ENCODE data around the gene TOX2.

TOX2 gene

DNA sequence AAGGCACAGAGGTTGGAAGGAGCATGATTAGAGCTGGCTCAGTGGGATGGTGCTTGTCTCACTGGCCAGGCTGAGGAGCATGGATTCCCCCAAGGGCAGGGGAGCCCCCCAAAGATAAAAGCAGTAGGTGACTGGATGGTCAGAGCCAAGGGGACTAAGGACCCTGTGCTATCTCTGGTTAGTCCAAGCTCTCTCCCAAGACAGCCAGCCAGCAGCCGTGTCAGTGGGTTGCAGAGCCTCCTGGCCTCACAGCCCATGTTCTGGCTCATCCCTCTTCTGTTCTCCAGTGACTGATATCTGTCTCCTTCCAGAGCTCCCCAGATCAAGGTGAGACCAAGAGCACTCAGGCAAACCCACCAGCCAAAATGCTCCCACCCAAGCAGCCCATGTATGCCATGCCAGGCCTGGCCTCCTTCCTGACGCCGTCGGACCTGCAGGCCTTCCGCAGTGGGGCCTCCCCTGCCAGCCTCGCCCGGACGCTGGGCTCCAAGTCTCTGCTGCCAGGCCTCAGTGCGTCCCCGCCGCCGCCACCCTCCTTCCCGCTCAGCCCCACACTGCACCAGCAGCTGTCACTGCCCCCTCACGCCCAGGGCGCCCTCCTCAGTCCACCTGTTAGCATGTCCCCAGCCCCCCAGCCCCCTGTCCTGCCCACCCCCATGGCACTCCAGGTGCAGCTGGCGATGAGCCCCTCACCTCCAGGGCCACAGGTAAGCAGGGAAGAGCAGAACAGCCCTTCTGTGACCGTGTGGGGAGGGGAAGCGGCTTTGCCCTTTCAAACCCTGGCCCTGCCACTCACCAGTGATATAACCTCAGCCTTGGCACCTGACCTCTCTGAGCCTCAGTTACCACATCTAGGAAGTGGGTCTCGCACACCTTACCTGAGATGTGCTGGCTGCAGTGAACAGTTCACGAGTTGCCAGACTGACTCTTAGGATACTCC, 151.0 kb downstream of the TOX2 start:
- Histone ChIP-seq H3K36me3 (ENCODE audit: control insufficient read depth, insufficient read depth, low read length) (no peaks in the 10 kb centered on the region), H3K27me3 (ENCODE audit: control insufficient read depth, insufficient read depth, low read length) (no peaks in the 10 kb centered on the region), H2AFZ (no peak overlapping the region), H3K79me2 (no peaks in the 10 kb centered on the region), H3K4me2 (ENCODE audit: low read length) (no peak overlapping the region), H3K4me3 (ENCODE audit: low read depth, low read length) (no peak overlapping the region), H3K9ac (no peak overlapping the region), H3K9me3 (ENCODE audit: control insufficient read depth, low read length) (no peaks in the 10 kb centered on the region), H3K4me1 (no peaks in the 10 kb centered on the region), H3K27ac (no peak overlapping the region)
- TF ChIP-seq, protein P1, sequence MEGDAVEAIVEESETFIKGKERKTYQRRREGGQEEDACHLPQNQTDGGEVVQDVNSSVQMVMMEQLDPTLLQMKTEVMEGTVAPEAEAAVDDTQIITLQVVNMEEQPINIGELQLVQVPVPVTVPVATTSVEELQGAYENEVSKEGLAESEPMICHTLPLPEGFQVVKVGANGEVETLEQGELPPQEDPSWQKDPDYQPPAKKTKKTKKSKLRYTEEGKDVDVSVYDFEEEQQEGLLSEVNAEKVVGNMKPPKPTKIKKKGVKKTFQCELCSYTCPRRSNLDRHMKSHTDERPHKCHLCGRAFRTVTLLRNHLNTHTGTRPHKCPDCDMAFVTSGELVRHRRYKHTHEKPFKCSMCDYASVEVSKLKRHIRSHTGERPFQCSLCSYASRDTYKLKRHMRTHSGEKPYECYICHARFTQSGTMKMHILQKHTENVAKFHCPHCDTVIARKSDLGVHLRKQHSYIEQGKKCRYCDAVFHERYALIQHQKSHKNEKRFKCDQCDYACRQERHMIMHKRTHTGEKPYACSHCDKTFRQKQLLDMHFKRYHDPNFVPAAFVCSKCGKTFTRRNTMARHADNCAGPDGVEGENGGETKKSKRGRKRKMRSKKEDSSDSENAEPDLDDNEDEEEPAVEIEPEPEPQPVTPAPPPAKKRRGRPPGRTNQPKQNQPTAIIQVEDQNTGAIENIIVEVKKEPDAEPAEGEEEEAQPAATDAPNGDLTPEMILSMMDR (IDR thresholded peaks at IDR 0.05), result no peak

DNA sequence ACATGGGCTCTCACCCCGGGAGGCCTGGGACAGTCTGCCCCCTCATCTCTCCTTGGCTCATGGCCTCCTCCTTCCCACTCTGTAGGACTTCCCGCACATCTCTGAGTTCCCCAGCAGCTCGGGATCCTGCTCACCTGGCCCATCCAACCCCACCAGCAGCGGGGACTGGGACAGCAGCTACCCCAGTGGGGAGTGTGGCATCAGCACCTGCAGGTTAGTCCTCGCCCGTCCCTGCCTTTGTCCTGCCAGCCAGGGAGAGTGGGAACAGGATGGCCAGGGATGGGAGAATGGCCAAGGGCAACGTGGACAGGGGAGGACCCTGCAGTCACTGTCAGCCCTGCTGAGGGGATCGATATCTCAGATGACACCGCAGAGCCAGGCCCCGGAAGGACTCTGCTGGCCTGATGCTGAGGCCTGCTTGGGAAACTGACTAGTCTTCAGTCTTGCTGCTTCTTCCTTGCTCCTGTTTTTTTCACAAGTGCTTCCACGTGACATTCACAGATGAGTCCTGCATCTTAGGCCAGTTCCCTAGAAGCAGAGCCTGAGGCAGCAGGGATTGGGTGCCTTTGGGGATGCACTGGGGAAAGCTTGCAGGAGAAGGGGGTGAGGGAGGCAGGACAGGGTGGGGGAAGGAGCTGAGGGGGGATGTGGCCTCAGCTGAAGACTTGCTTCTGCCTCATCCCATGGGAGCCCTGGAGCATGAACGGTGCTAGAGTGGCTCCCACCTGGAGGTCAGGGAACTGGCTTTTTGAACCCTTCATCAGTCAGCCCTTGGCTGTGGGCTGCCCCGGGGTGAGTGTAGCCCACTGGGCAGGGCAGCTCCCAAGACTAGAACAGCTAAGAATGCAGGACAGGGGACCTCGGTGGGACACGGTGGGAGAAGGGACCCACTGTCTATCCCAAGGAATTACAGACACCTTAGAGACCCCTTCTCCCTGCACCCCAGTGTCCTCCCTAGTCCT, 152.3 kb downstream of the TOX2 start:
- H3K36me3 ChIP-seq (ENCODE audit: control insufficient read depth, insufficient read depth, low read length), result no peaks in the 10 kb centered on the region
- no peaks in the 10 kb centered on the region for H3K9me3 ChIP-seq (ENCODE audit: control insufficient read depth, low read length)
- H3K27ac ChIP-seq, result no peak overlapping the region
- TF ChIP-seq, protein P1 (IDR thresholded peaks at IDR 0.05), result no peak
- no peak overlapping the region for H3K4me3 ChIP-seq (ENCODE audit: low read depth, low read length)
- no peaks in the 10 kb centered on the region for H3K4me1 ChIP-seq
- no peak overlapping the region for H3K9ac ChIP-seq
- H3K27me3 ChIP-seq (ENCODE audit: control insufficient read depth, insufficient read depth, low read length), result no peaks in the 10 kb centered on the region
- no peak overlapping the region for H3K4me2 ChIP-seq (ENCODE audit: low read length)
- no peak overlapping the region for H2AFZ ChIP-seq
- H3K79me2 ChIP-seq, result no peaks in the 10 kb centered on the region

DNA sequence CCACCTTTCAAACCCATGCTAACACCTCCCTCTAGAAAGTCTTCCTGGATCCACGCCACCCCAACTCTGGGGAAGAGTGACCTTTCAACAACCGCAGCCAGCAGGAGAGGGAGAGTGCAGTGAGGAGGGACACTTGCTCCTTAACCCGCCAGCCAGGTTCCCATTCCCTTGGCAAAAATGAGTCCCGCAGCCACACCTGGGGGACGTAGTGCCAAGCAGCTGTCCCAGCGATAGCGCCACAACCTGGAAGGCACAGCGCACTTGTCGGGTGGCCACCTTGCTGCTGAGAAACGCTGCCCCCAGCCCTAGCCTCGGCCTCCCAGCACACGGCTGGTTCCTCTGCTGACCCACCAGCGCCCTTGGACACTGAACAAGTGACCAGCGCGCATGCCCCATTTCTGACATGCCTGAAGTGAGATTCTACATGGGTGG, 153.0 kb downstream of the TOX2 start:
- Histone ChIP-seq H3K4me3 (ENCODE audit: low read depth, low read length) (no peak overlapping the region), H3K79me2 (no peaks in the 10 kb centered on the region), H3K36me3 (ENCODE audit: control insufficient read depth, insufficient read depth, low read length) (no peaks in the 10 kb centered on the region), H3K9ac (no peak overlapping the region), H3K9me3 (ENCODE audit: control insufficient read depth, low read length) (no peaks in the 10 kb centered on the region), H3K4me1 (no peaks in the 10 kb centered on the region), H2AFZ (no peak overlapping the region), H3K4me2 (ENCODE audit: low read length) (no peak overlapping the region), H3K27me3 (ENCODE audit: control insufficient read depth, insufficient read depth, low read length) (no peaks in the 10 kb centered on the region), H3K27ac (no peak overlapping the region)
- TF ChIP-seq, protein P1 (IDR thresholded peaks at IDR 0.05), result no peak

DNA sequence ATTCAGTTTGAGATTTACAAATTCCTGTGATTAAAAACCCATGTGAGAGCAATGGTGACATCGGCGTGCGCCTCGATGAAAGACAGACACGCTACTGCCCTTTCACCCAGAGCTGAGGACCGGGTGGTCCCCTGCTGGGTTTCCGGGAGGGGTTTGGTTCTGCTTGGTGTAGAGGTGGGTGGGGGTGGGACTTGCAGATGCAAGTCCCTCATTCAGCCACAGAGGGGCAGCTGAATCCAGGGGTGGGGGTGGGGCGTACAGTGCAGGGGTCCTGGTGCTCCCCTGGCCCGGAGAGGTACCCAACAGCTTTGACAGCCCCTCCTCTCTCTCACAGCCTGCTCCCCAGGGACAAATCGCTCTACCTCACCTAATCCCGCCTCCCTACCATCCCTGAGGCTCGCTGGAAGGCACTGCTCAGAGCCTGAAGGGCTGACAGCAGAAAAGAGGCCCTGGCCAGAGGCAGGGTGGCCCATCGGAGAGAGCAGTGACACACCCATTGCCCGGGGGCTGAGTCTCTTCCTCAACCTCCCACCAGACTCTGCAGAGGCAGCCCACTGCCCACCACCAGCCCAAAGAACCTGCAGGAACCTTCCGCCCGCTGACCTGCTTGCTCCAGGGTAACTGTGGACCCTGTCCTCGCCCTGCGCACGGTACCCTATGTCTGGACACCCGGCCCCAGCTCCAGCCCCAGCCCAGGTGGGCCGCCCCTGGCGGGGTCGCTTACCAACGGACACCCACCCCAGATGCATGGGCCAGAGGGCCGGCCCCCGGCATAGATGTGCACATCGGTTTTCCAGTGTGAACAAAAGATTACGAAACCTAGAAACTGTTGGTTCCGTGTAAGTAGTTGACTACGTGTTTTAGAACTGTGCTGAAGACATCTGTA, 153.9 kb downstream of the TOX2 start:
- Histone ChIP-seq H3K4me3 (ENCODE audit: low read depth, low read length) (no peak overlapping the region), H3K4me1 (no peaks in the 10 kb centered on the region), H3K36me3 (ENCODE audit: control insufficient read depth, insufficient read depth, low read length) (no peaks in the 10 kb centered on the region), H3K27ac (no peak overlapping the region), H3K9ac (no peak overlapping the region), H3K4me2 (ENCODE audit: low read length) (no peak overlapping the region), H3K27me3 (ENCODE audit: control insufficient read depth, insufficient read depth, low read length) (no peaks in the 10 kb centered on the region), H2AFZ (no peak overlapping the region), H3K79me2 (no peaks in the 10 kb centered on the region), H3K9me3 (ENCODE audit: control insufficient read depth, low read length) (no peaks in the 10 kb centered on the region)
- TF ChIP-seq, protein P1 (IDR thresholded peaks at IDR 0.05), result no peak

All from parathyroid adenoma (tissue), 2 donors.